Measurements from ENCODE around the gene MTF1.

MTF1 gene

GRCh38 chr1:37828410-37829074 lies 30.9 kb downstream of the MTF1 start:
- no peak for DNase-seq (ENCODE audit: low read depth)

GRCh38 chr1:37825506-37825905 lies 33.9 kb downstream of the MTF1 start:
- DNase-seq (ENCODE audit: low read depth): no peak

- no peak for DNase-seq (ENCODE audit: low read depth)
Measured at GRCh38 chr1:37824001-37824400, 35.4 kb downstream of the MTF1 start.

DNA sequence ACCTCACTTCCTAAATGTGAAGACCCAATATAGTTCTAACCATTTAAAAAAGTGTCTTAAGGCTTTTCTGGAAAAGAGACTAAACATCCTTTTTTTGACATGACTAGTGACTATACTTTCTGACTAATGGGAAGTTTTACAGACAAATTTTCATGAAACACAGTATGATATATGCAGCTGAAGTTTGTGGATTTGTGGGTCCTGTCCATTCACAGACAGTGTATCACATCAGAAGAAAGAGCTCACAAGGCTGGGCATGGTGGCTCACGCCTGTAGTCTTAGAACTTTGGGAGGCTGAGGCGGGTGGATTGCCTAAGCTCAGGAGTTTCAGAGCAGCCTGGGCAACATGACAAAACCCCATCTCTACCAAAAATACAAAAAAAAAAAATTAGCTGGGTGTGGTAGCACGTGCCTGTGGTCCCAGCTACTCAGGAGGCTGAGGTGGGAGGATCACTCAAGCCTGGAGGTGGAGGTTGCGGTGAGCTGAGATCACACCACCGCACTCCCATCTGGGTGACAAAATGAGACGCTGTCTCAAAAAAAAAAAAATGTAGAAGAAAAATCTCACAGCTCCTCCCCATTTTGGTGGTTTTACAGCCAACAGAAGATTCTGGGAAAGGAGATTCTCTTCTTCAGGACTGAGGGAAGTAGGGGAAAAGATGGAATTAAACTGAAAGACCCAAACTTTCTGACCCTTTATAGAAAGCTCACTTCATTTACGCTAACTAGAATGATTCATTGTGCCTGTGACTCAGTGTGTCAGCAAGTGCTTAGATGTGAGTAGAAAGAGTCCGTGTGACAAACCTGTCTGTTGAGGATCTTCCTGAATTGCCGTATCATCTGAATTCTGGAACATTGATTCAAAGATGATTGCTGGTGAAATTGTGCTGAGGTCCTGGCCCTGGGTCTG lies 36.2 kb downstream of the MTF1 start:
- DNase-seq (ENCODE audit: low read depth): no peak

DNA sequence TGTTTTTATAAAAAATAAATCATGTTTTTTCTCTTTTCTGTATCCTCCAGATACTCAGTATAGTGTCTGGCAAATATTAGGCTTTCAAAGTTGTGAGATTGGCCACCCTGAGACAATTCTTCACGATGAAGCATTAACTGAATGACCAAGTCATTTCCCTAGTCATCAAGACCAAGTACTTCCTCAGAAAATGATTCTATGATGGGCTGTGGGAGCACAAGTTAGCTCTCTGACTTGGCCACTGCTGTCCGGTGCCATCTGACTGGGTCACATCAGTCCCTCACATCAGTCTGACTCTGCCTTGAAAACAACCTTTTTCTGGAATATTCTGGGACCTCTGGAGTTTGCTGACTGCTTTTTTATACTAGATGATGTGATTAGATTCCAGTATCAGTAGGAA lies 37.9 kb downstream of the MTF1 start:
- no peak for DNase-seq (ENCODE audit: low read depth)

- DNase-seq (ENCODE audit: low read depth): no peak
Measured at GRCh38 chr1:37817481-37817880, 41.9 kb downstream of the MTF1 start.

DNA sequence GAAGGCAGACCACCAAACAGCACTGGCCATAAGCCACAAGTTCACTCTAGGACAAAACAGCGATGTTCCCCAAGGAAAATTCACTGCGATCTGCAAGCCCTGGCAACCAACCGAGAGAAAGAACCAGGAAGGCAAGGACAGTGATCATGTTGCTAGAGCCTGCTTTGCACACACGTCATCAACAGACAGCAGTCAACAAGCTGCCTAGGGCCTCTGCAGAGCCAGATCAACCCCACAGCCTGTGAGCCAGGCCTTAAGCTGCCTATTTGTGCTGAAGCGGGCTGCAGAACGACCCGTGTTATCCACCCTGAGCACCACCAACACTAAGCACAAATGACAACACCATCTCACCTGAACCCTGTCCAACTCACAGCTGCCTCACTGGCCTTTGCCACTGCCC lies 45.1 kb downstream of the MTF1 start:
- DNase-seq (ENCODE audit: low read depth): peak; percentile 60

DNA sequence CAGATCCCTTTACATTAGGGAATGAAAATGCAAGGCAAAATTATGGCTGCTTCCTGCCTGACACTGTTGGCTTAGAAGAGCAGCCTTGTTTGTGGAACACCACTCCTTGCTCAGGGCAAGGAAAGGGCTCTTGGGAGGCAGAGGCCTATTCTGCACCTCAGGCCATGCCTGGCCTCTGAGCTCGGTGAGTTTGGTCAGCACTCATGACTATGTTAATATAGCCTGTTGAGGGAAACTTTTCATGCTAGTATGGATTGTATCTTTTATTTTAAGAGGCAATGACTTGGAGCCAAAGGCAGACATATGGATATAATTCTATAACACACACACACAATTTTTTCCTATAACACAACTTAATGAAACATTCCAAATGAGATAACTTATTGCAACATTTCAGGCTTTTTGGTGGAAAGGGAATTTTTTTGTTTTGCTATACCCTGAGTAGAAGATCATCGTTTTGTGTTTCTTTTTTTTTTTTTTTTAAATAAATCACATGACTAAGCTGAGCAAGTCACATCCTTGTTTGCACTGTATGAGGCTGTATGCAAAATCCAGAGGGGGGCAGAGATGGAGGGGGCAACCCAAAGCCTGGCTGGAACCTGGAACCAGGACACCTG lies 45.8 kb downstream of the MTF1 start:
- DNase-seq (ENCODE audit: low read depth): peak; percentile 43

DNA sequence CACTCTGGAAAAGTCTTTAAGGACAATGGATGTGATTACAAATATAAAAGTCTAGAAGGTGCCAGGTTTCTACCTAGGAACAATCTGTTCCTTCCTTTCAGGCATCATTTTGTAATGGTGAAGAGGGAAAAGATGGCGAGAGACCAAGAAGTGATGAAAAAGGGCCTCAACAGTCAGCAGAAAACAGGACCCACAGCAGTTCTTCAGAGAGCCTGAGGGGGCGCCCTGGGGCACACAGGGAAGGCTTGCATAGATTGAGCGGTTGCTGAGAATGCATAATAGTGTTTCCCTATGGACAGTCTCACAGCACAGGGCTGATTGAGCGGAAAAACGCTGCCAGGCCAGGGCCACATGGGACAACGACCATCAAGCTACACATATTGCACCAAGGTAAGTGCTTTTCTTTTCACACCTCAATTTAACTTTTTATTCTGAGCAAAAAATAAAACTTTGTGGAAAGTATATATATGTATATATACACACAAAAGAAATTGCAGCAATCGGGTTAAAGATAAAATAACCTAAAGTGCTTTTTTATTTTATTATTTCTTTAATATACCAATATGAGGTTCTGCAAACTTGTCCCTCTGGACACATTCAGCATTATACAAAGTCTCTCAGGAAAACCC lies 48.3 kb downstream of the MTF1 start:
- peak; percentile 86 for DNase-seq (ENCODE audit: low read depth)

DNA sequence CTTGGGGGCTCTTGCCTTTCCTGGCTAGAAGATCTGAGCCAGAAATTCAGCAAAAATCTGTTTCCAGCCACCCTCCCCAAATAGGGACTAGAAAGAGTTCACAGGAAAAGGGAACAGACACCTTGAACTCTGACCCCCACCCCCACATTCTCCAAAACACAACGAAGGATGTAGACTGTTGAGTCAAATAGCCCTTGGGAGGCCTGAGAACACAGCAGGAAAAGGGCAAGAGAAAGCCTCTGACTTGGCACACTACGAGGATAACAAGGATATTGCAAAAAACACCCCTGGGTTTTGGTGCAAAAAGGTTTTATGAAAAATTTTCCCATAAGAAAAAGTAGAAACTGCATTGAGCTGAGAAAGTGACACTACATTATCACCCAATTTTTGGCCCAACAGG lies 49.5 kb downstream of the MTF1 start:
- DNase-seq (ENCODE audit: low read depth): no peak

GRCh38 chr1:37808369-37809319 lies 50.7 kb downstream of the MTF1 start:
- DNase-seq (ENCODE audit: low read depth): peak; percentile 52

GRCh38 chr1:37807555-37808368 lies 51.6 kb downstream of the MTF1 start, which contains the start of the genes C1orf122 and YRDC:
Gene C1orf122, plus strand, starts transcription at chr1:37807790. Its CDS starts 615 bp downstream, at chr1:37808405.
Gene YRDC, minus strand, starts transcription at chr1:37808208. Its CDS starts 28 bp downstream, at chr1:37808180.
- peak; percentile 80 for DNase-seq (ENCODE audit: low read depth)

- no peak for DNase-seq (ENCODE audit: low read depth)
Measured at GRCh38 chr1:37807220-37807554, 52.2 kb downstream of the MTF1 start.

DNA sequence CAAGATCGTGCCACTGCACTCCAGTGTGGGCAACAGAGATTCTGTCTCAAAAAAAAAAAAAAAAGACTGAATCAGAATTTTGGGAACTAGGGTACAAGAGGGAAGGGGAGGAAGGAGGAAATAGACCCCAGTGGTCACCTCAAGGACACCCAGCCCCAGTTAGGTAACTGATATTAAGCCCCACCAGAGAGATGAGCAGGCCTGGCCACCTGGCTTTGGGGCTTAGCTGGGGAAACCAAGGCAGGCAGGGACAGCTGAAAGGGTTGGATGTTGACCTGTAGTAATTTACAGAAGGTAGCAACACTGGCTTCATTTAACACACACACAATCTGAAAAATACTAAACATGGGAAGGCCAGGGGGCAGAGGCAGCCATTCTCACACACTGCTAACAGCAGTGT lies 57.0 kb downstream of the MTF1 start:
- no peak for DNase-seq (ENCODE audit: low read depth)

- DNase-seq (ENCODE audit: low read depth): no peak
Measured at GRCh38 chr1:37797750-37798345, 61.5 kb downstream of the MTF1 start.

GRCh38 chr1:37795340-37796125 lies 63.9 kb downstream of the MTF1 start:
- no peak for DNase-seq (ENCODE audit: low read depth)

DNA sequence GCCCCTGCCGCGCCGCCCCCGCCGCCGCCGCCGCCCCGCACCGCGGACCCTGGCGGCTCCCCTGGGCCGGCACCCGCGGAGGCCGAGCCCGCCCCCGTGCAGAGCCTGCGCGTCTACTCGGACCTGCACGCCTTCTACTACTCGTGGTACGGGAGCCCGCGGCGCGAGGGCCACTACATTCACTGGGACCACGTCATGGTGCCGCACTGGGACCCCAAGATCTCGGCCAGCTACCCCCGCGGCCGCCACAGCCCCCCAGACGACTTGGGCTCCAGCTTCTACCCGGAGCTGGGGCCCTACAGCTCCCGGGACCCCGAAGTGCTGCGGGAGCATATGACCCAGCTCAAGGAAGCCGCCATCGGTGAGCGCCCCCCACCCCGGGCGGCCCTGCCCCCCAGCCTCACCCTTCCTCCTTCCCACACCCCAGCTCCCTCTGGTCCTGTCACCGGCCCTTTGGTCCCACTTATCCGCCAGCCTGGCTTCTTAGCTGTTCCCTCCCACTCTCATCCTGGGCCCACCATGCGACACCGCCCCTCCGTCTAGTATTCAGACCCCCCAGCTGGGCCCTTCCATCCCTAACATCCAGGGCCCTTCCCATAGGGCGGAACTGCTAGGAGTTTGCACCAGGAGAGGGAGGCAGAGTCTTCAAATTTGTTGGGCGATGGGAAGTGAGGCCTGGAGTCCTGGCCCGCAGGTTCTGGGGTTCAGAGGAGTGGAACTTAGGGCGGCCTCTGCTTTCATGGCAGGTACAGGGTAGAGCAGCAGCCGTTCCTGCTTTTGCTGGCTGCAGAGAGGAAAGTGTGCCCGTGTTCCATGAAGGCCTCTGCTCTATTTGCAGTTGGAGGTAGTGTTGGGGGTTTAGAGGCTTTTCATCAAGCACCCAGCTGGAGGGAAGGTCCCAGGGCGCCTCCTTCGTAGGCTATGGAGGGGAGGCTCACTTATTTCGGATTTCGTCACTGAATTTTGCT lies 64.7 kb downstream of the MTF1 start:
- no peak for DNase-seq (ENCODE audit: low read depth)

GRCh38 chr1:37793773-37794371 lies 65.5 kb downstream of the MTF1 start, which contains the start of gene MANEAL:
Gene MANEAL, plus strand, starts transcription at chr1:37793847. Its CDS starts 336 bp downstream, at chr1:37794183.
- DNase-seq (ENCODE audit: low read depth): no peak

All from fibroblast of the conjunctiva (primary cell).